ENCODE measurements around the gene PARVA. TPM values are rescaled to one million over a fixed set of nuclear protein-coding genes. Genes with fewer than 3 reads are reported as not detected.

The PARVA gene
- total and polyA plus RNA-seq, 2 of the 8 experiments (the other 6 are each of a cell fraction or from before 2014, with no cell fraction given) = 3.1 to 13.5 TPM

DNA sequence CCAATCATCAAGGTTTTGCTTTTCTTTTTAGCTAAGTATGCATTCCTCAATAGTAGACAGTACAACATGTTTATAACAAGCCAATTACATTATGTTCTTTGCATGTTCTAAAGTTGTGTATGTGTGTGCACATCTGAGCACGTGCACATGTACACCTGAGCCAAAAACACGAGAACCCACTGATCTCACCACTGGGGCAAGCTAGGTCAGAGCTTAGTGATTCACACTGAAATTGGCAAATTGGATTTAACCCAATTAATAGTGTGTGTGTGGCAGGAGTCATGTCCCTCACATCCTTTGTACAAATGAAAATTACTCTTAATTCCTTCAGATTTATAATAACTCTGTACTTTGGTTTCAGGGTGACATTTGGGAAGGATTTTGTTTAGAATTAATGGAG is 151.1 kb downstream of the PARVA start:
- H3K14ac ChIP-seq (ENCODE audit: insufficient read length) = no peak overlapping the region
- CTCF ChIA-PET (ENCODE audit: partially characterized antibody) = no interaction called here
- no peak overlapping the region for H2BK5ac ChIP-seq (ENCODE audit: low read depth, low read length)
- POLR2A ChIA-PET (ENCODE audit: partially characterized antibody) = no interaction called here
- no peaks in the 10 kb centered on the region for H3K9me3 ChIP-seq (ENCODE audit: insufficient read depth in 2 of 2, low read depth in 1 of 2, low read length in 1 of 2)
- no peak overlapping the region for H2BK120ac ChIP-seq (replicated peaks; ENCODE audit: low read depth, low read length)
- H3K79me2 ChIP-seq (ENCODE audit: control insufficient read depth in 1 of 2, insufficient read depth in 2 of 2, low read length in 2 of 2) = no peaks in the 10 kb centered on the region
- no peak overlapping the region for H2BK20ac ChIP-seq (ENCODE audit: low read length)
- 88% methylated on average over 2 of the region's 2 CpGs; no CpG with 5 or more reads in 1 of the 2 experiments for WGBS, 2 experiments (ENCODE audit: extremely low coverage in 1 of 2, insufficient coverage in 1 of 2, insufficient read length in 1 of 2, insufficient replicate concordance in 2 of 2, low coverage in 1 of 2, low lambda C conversion rate in 2 of 2, missing lambda C conversion rate in 1 of 2)
- H2BK12ac ChIP-seq (ENCODE audit: low read depth, low read length) = no peak overlapping the region
- no peak overlapping the region for H2AFZ ChIP-seq (ENCODE audit: low read length)
- H4K20me1 ChIP-seq (replicated peaks in 1 of 2; ENCODE audit: control insufficient read depth in 1 of 2, insufficient read depth in 2 of 2, low read length in 2 of 2) = no peaks in the 10 kb centered on the region
- FAIRE-seq (no peak), DNase-seq (ENCODE audit: low read depth in 1 of 2, low spot score in 2 of 2) (no peak)
- no peak overlapping the region for H3K9ac ChIP-seq (replicated peaks in 1 of 4; ENCODE audit: extremely low read depth in 1 of 4, low read depth in 3 of 4, low read length in 3 of 4)
- H3K79me1 ChIP-seq (ENCODE audit: low read depth, low read length) = no peaks in the 10 kb centered on the region
- H3K4me3 ChIP-seq (ENCODE audit: extremely low read depth in 1 of 4, insufficient read depth in 2 of 4, low read depth in 3 of 4, low read length in 4 of 4) = no peak overlapping the region
- H4K91ac ChIP-seq (replicated peaks; ENCODE audit: insufficient read length, low read length) = no peak overlapping the region
- H2BK15ac ChIP-seq (ENCODE audit: low read length) = no peak overlapping the region
- no peaks in the 10 kb centered on the region for H3K27me3 ChIP-seq (replicated peaks in 1 of 4; ENCODE audit: control insufficient read depth in 3 of 4, extremely low read depth in 1 of 4, insufficient read depth in 3 of 4, low read length in 3 of 4)
- H3K27ac ChIP-seq (ENCODE audit: low read depth, low read length) = no peak overlapping the region
- no peaks in the 10 kb centered on the region for H3K36me3 ChIP-seq (ENCODE audit: control insufficient read depth in 2 of 4, insufficient read depth in 4 of 4, low read length in 3 of 4)
- no peak overlapping the region for H3K4ac ChIP-seq (replicated peaks; ENCODE audit: insufficient read length, low read depth, low read length)
- H3K56ac ChIP-seq (replicated peaks; ENCODE audit: insufficient read length, low read depth, low read length) = no peak overlapping the region
- H4K5ac ChIP-seq (ENCODE audit: insufficient read length, low read depth, low read length) = no peak overlapping the region
- H3K23me2 ChIP-seq (ENCODE audit: low read depth, low read length) = no peaks in the 10 kb centered on the region
- H3K18ac ChIP-seq (ENCODE audit: extremely low read depth, low read length) = no peak overlapping the region
- H3K23ac ChIP-seq (ENCODE audit: insufficient read length) = no peak overlapping the region
- no peak overlapping the region for H3K4me2 ChIP-seq (ENCODE audit: insufficient read depth in 1 of 2, low read depth in 2 of 2, low read length in 2 of 2)
- H2AK5ac ChIP-seq (ENCODE audit: low read depth, low read length) = no peak overlapping the region
- no peak overlapping the region for H4K8ac ChIP-seq (ENCODE audit: extremely low read depth, insufficient read depth, low read length)
- no peaks in the 10 kb centered on the region for H3K4me1 ChIP-seq (replicated peaks in 1 of 4; ENCODE audit: control insufficient read depth in 3 of 4, insufficient read depth in 4 of 4, low read length in 3 of 4)
- no peak for TF ChIP-seq SIRT6 (IDR thresholded peaks at IDR 0.05; ENCODE audit: low read length)
- TF ChIP-seq RFX5 (IDR thresholded peaks at IDR 0.05; ENCODE audit: borderline replicate concordance, low read depth, low read length) = no peak
- TF ChIP-seq EZH2 (IDR thresholded peaks at IDR 0.05; ENCODE audit: low read depth, low read length, severe bottlenecking) = no peak
- no peak for TF ChIP-seq POLR2AphosphoS5 (IDR thresholded peaks at IDR 0.05; ENCODE audit: low read depth, low read length)
- no peak for TF ChIP-seq YY1 (IDR thresholded peaks at IDR 0.05; ENCODE audit: low read depth, low read length)
- no peak for TF ChIP-seq NRF1 (IDR thresholded peaks at IDR 0.05; ENCODE audit: low read depth, low read length)
- TF ChIP-seq ATF3 (IDR thresholded peaks at IDR 0.05; ENCODE audit: insufficient read depth, low read depth, low read length) = no peak
- TF ChIP-seq MAFK (IDR thresholded peaks at IDR 0.05; ENCODE audit: low read depth, low read length) = no peak
- no peak for TF ChIP-seq BRCA1 (IDR thresholded peaks at IDR 0.05; ENCODE audit: low read depth, low read length)
- TF ChIP-seq POU5F1 (IDR thresholded peaks at IDR 0.05; ENCODE audit: low read depth, low read length) = no peak
- no peak for TF ChIP-seq CEBPB (IDR thresholded peaks at IDR 0.05; ENCODE audit: low read depth, low read length)
- TF ChIP-seq SP2 (IDR thresholded peaks at IDR 0.05; ENCODE audit: low read length) = no peak
- TF ChIP-seq FOSL1 (IDR thresholded peaks at IDR 0.05; ENCODE audit: insufficient read depth, low read depth, low read length) = no peak
- TF ChIP-seq SUZ12 (IDR thresholded peaks at IDR 0.05; ENCODE audit: low read length) = no peak
- no peak for TF ChIP-seq EP300 (IDR thresholded peaks at IDR 0.05; ENCODE audit: borderline replicate concordance in 1 of 2, low read depth in 2 of 2, low read length in 2 of 2)
- no peak for TF ChIP-seq TAF7 (optimal IDR thresholded peaks at IDR 0.05; ENCODE audit: borderline replicate concordance, low read depth, low read length)

All from H1 (cell line).